NCI-H1694 treated with DMSO at 0.1 percent for 48 hours (cell line): Measurements from ENCODE around the gene CRELD1.
"Not testable (repeated sequence)": the region's sequence is repeated elsewhere in the genome, so short reads cannot be mapped to it uniquely, and the experiment has no call there.

ENCODE experiments used
- DNase-seq: peaks from one replicate; lab custom pipeline; 2025; lab: John Stamatoyannopoulos, UW

CRELD1 gene

GRCh38 chr3:9933561-9934234, at the start of gene CRELD1:
Gene CRELD1, plus strand, starts transcription at chr3:9933834. Its CDS starts 605 bp downstream, at chr3:9934439.
- DNase-seq, result peak; percentile 55

- DNase-seq, result no peak
These were observed 49.0 kb upstream of the CRELD1 start for GRCh38 chr3:9884555-9885165.

- DNase-seq, result no peak
These were observed 47.3 kb upstream of the CRELD1 start for GRCh38 chr3:9886328-9886727.

GRCh38 chr3:9887480-9887879, 46.2 kb upstream of the CRELD1 start:
- DNase-seq, result no peak

GRCh38 chr3:9888540-9888939, 45.1 kb upstream of the CRELD1 start:
- no peak for DNase-seq

- no peak for DNase-seq
These were observed 44.2 kb upstream of the CRELD1 start for GRCh38 chr3:9889405-9889804.

GRCh38 chr3:9890249-9891071, 43.2 kb upstream of the CRELD1 start, which contains the start of gene JAGN1:
Gene JAGN1, plus strand, starts transcription at chr3:9890610. Its CDS starts 113 bp downstream, at chr3:9890723.
- peak; percentile 24 for DNase-seq

- no peak for DNase-seq
These were observed 42.5 kb upstream of the CRELD1 start for GRCh38 chr3:9891072-9891622.

GRCh38 chr3:9893739-9894138, 39.9 kb upstream of the CRELD1 start:
- DNase-seq, result no peak

GRCh38 chr3:9895715-9896114, 37.9 kb upstream of the CRELD1 start:
- not testable (repeated sequence) for DNase-seq

- not testable (repeated sequence) for DNase-seq
These were observed 36.8 kb upstream of the CRELD1 start for GRCh38 chr3:9896755-9897407.

- no peak for DNase-seq
These were observed 35.9 kb upstream of the CRELD1 start for GRCh38 chr3:9897408-9898372.

GRCh38 chr3:9898467-9899241, 35.0 kb upstream of the CRELD1 start:
- DNase-seq, result no peak

- DNase-seq, result no peak
These were observed 34.3 kb upstream of the CRELD1 start for GRCh38 chr3:9899289-9899791.

- not testable (repeated sequence) for DNase-seq
These were observed 32.6 kb upstream of the CRELD1 start for GRCh38 chr3:9900965-9901415.

GRCh38 chr3:9901967-9902366, 31.7 kb upstream of the CRELD1 start:
- DNase-seq, result no peak

GRCh38 chr3:9902372-9903237, 31.0 kb upstream of the CRELD1 start, which contains the start of gene IL17RE:
Gene IL17RE, plus strand, starts transcription at chr3:9902848. Its CDS starts 85 bp downstream, at chr3:9902933.
- no peak for DNase-seq

GRCh38 chr3:9903238-9903624, 30.4 kb upstream of the CRELD1 start:
- no peak for DNase-seq

GRCh38 chr3:9903904-9904303, 29.7 kb upstream of the CRELD1 start:
- DNase-seq, result no peak
